Measurements from ENCODE around the gene ING1.
A peak's percentile ranks its signal among the peaks of the same experiment; 100 is the strongest.
"Not testable (repeated sequence)": the region's sequence is repeated elsewhere in the genome, so short reads cannot be mapped to it uniquely, and the experiment has no call there.

The ING1 gene

DNA sequence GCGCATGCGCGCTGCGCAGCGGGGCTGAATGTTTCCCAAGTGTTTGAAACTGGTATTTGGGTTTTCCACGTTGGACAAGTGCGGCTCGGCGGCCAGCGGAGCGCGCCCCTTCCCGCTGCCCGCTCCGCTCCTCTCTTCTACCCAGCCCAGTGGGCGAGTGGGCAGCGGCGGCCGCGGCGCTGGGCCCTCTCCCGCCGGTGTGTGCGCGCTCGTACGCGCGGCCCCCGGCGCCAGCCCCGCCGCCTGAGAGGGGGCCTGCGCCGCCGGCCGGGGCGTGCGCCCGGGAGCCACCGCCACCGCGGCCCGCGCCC lies at the start of gene ING1:
Gene ING1 (plus strand): TSS at position 59 of the 311 bp plus-strand sequence. CDS start 450 bp downstream, outside the sequence.
- Histone ChIP-seq H3K36me3 (ENCODE audit: insufficient read depth, low read length) (no peaks in the 10 kb centered on the region), H3K9me3 (ENCODE audit: control insufficient read depth, insufficient read depth, low read length) (no peaks in the 10 kb centered on the region), H3K9ac (ENCODE audit: low read depth, low read length) (peak within 1 kb of the TSS; percentile 84), H3K4me1 (ENCODE audit: insufficient read depth, low read length) (no peaks in the 10 kb centered on the region; the same call in 1 of the 2 replicates)

DNA sequence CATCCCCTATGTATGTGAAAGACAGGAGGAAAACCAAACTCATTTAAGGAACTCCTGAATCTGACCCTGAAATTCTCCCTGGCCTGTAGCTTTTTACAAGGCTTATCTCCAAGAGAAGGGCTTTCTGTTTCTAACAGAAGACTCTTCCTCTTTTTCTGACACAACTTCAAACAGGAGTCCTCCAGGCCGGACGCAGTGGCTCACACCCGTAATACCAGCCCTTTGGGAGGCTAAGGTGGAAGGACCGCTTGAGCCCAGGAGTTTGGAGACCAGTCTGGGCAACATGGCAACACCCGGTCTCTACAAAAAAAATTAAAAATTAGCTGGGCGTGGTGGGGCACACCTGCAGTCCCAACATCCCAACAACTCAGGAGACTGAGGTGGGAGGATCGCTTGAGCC lies 49.5 kb upstream of the ING1 start:
- H3K4me1 ChIP-seq (ENCODE audit: insufficient read depth, low read length), result no peaks in the 10 kb centered on the region
- H3K9ac ChIP-seq (ENCODE audit: low read depth, low read length), result no peak overlapping the region
- peaks cover 25% of the 10 kb centered on the region for H3K36me3 ChIP-seq (ENCODE audit: insufficient read depth, low read length)
- peaks cover 11% of the 10 kb centered on the region for H3K9me3 ChIP-seq (ENCODE audit: control insufficient read depth, insufficient read depth, low read length)

GRCh38 chr13:110664673-110665072 lies 48.8 kb upstream of the ING1 start:
- Histone ChIP-seq H3K9me3 (ENCODE audit: control insufficient read depth, insufficient read depth, low read length) (peaks cover 9% of the 10 kb centered on the region), H3K36me3 (ENCODE audit: insufficient read depth, low read length) (peaks cover 28% of the 10 kb centered on the region), H3K9ac (ENCODE audit: low read depth, low read length) (no peak overlapping the region), H3K4me1 (ENCODE audit: insufficient read depth, low read length) (no peaks in the 10 kb centered on the region)

GRCh38 chr13:110665491-110666254 lies 47.8 kb upstream of the ING1 start:
- H3K9ac ChIP-seq (ENCODE audit: low read depth, low read length), result no peak overlapping the region
- no peaks in the 10 kb centered on the region for H3K4me1 ChIP-seq (ENCODE audit: insufficient read depth, low read length)
- H3K9me3 ChIP-seq (ENCODE audit: control insufficient read depth, insufficient read depth, low read length), result peaks cover 9% of the 10 kb centered on the region
- H3K36me3 ChIP-seq (ENCODE audit: insufficient read depth, low read length), result peaks cover 28% of the 10 kb centered on the region

DNA sequence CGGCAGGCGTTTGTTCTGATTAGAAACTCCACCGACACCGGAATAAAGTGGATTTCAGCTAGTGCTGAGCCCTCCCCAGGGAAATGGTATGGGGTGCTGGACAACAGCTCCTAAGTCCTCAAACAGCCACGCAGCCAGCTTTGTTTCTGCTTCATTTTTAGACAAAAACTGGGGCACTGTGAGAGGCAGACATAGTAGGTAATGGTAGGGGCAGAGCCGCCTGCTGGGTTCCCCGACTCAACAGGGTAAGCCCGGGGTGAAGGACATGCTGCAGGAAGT lies 47.3 kb upstream of the ING1 start:
- Histone ChIP-seq H3K36me3 (ENCODE audit: insufficient read depth, low read length) (peaks cover 27% of the 10 kb centered on the region), H3K4me1 (ENCODE audit: insufficient read depth, low read length) (no peaks in the 10 kb centered on the region), H3K9me3 (ENCODE audit: control insufficient read depth, insufficient read depth, low read length) (peaks cover 6% of the 10 kb centered on the region; the same call in 1 of the 2 replicates), H3K9ac (ENCODE audit: low read depth, low read length) (no peak overlapping the region)

- Histone ChIP-seq H3K9me3 (ENCODE audit: control insufficient read depth, insufficient read depth, low read length) (peaks cover 6% of the 10 kb centered on the region; the same call in 1 of the 2 replicates), H3K4me1 (ENCODE audit: insufficient read depth, low read length) (no peaks in the 10 kb centered on the region), H3K36me3 (ENCODE audit: insufficient read depth, low read length) (peaks cover 14% of the 10 kb centered on the region; the same call in 1 of the 2 replicates), H3K9ac (ENCODE audit: low read depth, low read length) (no peak overlapping the region)
Observed at GRCh38 chr13:110669036-110669435, 44.5 kb upstream of the ING1 start.

GRCh38 chr13:110669814-110670213 lies 43.7 kb upstream of the ING1 start:
- peaks cover 11% of the 10 kb centered on the region; the same call in 1 of the 2 replicates for H3K36me3 ChIP-seq (ENCODE audit: insufficient read depth, low read length)
- H3K9ac ChIP-seq (ENCODE audit: low read depth, low read length); H3K9me3 ChIP-seq (ENCODE audit: control insufficient read depth, insufficient read depth, low read length); H3K4me1 ChIP-seq (ENCODE audit: insufficient read depth, low read length): not testable (repeated sequence)

DNA sequence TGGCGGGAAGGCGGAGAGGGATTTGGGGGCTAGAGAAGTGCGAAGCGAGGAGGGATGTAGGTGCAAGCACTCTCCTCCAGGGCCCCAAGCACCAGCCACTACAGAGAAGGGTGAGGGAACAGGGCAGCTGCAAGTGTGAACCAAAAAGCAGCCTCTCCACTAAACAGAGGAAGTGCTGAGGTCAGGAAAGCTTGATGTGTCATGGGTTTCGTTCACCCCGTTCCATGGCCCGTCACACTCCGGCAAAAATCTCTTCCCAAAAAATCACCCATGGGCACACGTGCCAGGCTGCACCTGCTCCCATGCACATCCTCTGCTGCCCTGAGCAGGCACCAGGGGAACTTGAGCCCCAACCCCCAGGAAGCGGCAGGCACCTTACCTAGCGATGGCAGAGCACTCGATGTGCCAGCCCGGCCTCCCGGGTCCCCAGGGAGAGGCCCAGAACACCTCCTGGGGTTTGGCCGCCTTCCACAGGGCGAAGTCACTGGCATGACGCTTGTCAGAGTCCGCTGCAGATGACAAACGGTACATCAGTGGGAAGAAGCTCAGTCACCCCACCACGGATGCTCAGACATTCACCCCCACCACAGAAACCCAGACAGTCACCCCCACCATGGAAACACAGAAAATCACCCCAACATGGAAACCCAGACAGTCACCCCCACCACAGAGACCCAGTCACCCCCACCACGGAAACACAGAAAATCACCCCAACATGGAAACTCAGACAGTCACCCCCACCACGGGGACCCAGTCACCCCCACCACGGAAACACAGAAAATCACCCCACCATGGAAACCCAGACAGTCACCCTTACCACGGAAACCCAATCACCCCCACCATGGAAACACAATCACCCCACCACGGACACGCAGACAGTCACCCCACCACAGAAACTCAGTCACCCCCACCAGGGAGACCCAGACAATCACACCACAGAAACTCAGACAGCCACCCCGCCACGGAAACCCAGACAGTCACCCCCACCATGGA lies 36.6 kb upstream of the ING1 start:
- Histone ChIP-seq H3K9ac (ENCODE audit: low read depth, low read length) (no peak overlapping the region), H3K4me1 (ENCODE audit: insufficient read depth, low read length) (no peaks in the 10 kb centered on the region), H3K9me3 (ENCODE audit: control insufficient read depth, insufficient read depth, low read length) (no peaks in the 10 kb centered on the region), H3K36me3 (ENCODE audit: insufficient read depth, low read length) (peaks cover 6% of the 10 kb centered on the region)

GRCh38 chr13:110677731-110678545 lies 35.6 kb upstream of the ING1 start:
- Histone ChIP-seq H3K9ac (ENCODE audit: low read depth, low read length) (no peak overlapping the region), H3K9me3 (ENCODE audit: control insufficient read depth, insufficient read depth, low read length) (no peaks in the 10 kb centered on the region), H3K36me3 (ENCODE audit: insufficient read depth, low read length) (peaks cover 6% of the 10 kb centered on the region), H3K4me1 (ENCODE audit: insufficient read depth, low read length) (no peaks in the 10 kb centered on the region)

DNA sequence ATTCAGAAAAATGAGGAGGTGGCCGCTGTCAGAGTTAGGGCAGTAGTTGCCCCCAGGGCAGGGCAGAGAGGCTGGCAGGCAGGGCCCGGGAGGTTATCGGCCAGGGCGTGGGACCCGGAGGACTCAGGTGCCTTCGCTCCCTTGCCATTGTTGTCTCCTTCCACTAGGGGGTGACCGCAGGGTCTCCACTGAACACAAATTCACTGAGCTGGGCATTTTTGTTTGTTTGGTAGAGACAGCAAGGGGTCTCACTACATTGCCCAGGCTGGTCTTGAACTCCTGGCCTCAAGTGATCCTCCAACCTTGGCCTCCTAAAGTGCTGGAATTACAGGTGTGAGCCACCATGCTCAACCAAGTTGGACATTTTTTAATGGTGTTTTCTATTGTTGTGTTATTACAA lies 32.6 kb upstream of the ING1 start:
- Histone ChIP-seq H3K36me3 (ENCODE audit: insufficient read depth, low read length) (peaks cover 6% of the 10 kb centered on the region), H3K4me1 (ENCODE audit: insufficient read depth, low read length) (no peaks in the 10 kb centered on the region)

DNA sequence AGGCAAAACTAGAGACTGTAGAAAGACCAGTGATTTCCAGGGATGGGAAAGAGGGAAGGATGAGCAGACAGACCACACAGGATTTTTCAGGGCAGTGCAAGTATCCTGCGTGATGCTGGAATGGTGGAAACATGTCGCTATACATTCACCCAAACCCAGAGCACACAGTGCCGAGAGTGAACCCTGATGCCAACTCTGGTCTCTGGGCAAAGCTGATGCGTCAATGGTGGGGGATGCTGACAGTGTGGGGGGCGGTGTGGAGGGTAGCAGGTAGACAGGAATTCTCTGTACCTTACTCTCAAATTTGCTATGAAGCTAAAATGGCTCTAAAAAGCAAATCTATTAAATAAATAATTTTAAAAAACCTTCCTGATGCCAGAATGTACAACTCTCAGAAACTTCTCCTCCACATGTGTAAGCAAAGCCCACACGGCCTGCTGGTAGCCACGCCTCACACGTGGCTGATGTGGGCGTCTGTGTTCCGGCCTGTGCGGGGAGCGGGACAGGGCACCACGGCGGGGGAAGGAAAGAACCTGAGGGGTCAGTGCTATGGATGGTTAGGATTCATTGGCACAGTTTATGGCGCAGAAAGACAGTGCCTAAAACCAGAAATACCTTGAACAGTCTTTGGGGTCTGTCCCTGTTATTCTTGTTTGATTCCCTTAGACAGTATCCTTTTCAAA lies 31.5 kb upstream of the ING1 start:
- Histone ChIP-seq H3K9me3 (ENCODE audit: control insufficient read depth, insufficient read depth, low read length) (no peaks in the 10 kb centered on the region), H3K9ac (ENCODE audit: low read depth, low read length) (no peak overlapping the region), H3K4me1 (ENCODE audit: insufficient read depth, low read length) (no peaks in the 10 kb centered on the region), H3K36me3 (ENCODE audit: insufficient read depth, low read length) (peaks cover 6% of the 10 kb centered on the region)

More for the DNA sequence above, 32.6 kb upstream of the ING1 start:
- Histone ChIP-seq H3K9me3 (ENCODE audit: control insufficient read depth, insufficient read depth, low read length) (no peaks in the 10 kb centered on the region), H3K9ac (ENCODE audit: low read depth, low read length) (no peak overlapping the region)

DNA sequence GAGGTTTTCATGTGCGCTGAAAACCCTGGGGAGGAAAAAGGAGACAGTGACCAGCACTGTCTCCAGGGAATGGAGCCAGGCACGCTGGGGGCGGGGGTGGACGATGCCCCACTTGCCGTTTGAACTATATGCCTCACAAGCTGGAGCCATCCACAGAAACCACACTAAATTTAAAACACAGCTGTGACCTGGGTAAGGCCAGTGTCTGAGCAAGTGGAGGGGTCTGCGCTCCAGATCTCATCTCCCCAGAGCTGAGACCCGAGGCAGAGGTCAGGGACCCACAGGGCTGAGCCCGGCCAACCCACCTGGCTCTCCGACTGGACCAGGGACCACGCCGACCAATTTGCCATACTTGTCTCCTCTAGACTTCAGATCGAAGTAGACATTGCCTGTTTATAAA lies 30.8 kb upstream of the ING1 start:
- Histone ChIP-seq H3K36me3 (ENCODE audit: insufficient read depth, low read length) (peaks cover 6% of the 10 kb centered on the region), H3K4me1 (ENCODE audit: insufficient read depth, low read length) (no peaks in the 10 kb centered on the region), H3K9ac (ENCODE audit: low read depth, low read length) (no peak overlapping the region), H3K9me3 (ENCODE audit: control insufficient read depth, insufficient read depth, low read length) (no peaks in the 10 kb centered on the region)

- H3K9me3 ChIP-seq (ENCODE audit: control insufficient read depth, insufficient read depth, low read length), result no peaks in the 10 kb centered on the region
- H3K36me3 ChIP-seq (ENCODE audit: insufficient read depth, low read length), result peaks cover 6% of the 10 kb centered on the region
- H3K4me1 ChIP-seq (ENCODE audit: insufficient read depth, low read length), result no peaks in the 10 kb centered on the region
- H3K9ac ChIP-seq (ENCODE audit: low read depth, low read length), result no peak overlapping the region
Observed at GRCh38 chr13:110683203-110683883, 30.2 kb upstream of the ING1 start.

Measured in ES-I3 (cell line).